Transverse colon (tissue), 4 donors: Measurements from ENCODE around the gene RRM2.
A peak's percentile ranks its signal among the peaks of the same experiment; 100 is the strongest.

Experiments used
- CTCF ChIP-seq, 5 experiments: fragments of 200-600 bp in 3 of 5; fragments of 450-650 bp in 2 of 5; sonication (generic) in 3 of 5; IDR thresholded peaks; 1 replicate in 2 of 5; 2 replicates in 3 of 5; pipeline ENCODE4 v1.5.1; 2016 to 2017; ENCODE audit warnings: antibody characterized with exemption in 5 of 5, inconsistent platforms in 3 of 5, mild to moderate bottlenecking in 2 of 5, moderate library complexity in 1 of 5
- EP300 ChIP-seq: sonication (generic); formaldehyde crosslinking; IDR thresholded peaks from one replicate; pipeline ENCODE4 v1.6.1; 2017; ENCODE audit warnings: antibody characterized with exemption, low read depth
- POLR2A ChIP-seq: fragments of 450-650 bp; IDR thresholded peaks from one replicate; pipeline ENCODE4 v1.6.1; 2016; ENCODE audit warnings: antibody characterized with exemption, mild to moderate bottlenecking, moderate library complexity
- POLR2AphosphoS5 ChIP-seq, 3 donors: sonication (generic); formaldehyde crosslinking; IDR thresholded peaks; one replicate each; pipeline ENCODE4 v1.6.1; 2016; ENCODE audit warnings: antibody characterized with exemption in 3 of 3

DNA sequence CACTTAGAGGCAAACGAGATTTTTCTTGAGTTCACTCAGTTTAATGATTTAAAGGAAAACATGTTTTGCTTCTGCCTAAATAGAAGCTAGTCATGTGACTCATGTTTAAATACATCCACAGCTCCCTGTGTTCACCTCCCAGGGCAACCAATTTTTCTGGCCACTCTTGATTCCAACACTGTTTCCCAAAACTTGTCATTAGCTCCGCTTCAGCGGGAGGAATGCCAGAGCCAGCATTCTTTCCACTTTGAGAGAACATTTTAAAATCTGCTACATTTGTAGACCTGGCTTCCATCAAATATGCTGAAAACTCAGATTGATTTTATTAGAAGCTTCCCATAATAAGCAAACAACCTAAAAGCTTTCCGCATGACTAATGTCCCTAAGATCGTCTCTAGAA is 39.5 kb upstream of the RRM2 start:
- peak in 1 of 3 donors; percentile 29 for TF ChIP-seq POLR2AphosphoS5 (IDR thresholded peaks at IDR 0.05)
- TF ChIP-seq CTCF (IDR thresholded peaks at IDR 0.05) = no peak
- TF ChIP-seq POLR2A = no peak
- no peak for TF ChIP-seq EP300
